PFSK-1 (cell line): ENCODE measurements around the gene STIP1.

Experiments
- POLR2AphosphoS5 ChIP-seq: IDR thresholded peaks from 2 replicates; pipeline ENCODE4 v1.6.1; 2012; ENCODE audit warnings: low read depth, mild to moderate bottlenecking, control low read depth, low read length, moderate library complexity
- SIN3A ChIP-seq: IDR thresholded peaks from 2 replicates; pipeline ENCODE4 v1.6.1; 2012; ENCODE audit warnings: mild to moderate bottlenecking, low read length, moderate library complexity, borderline replicate concordance; ENCODE audit not compliant: insufficient read depth
- TAF1 ChIP-seq: IDR thresholded peaks from 2 replicates; pipeline ENCODE4 v1.6.1; 2012; ENCODE audit warnings: low read length, control low read depth, borderline replicate concordance; ENCODE audit not compliant: insufficient read depth

DNA sequence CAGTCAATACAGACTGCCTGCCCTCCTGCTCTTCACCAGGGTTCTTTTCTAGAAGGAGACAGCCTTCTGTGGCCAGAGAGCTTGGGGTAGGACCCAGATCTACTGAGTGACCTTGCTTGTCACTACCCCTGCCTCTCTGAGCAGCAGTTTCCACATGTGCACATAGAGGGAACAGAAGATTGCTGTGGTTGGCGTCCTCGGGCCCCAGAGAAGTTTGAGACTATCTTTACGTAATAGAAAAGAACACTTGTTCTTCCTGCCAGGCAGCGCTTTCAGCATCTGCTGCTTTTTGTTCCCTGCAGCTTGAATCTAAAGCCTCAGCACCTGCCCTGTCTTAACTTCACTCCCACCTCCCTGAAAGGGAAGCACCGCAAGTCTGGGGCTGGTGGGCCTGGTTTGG is 53.0 kb downstream of the STIP1 start:
- TF ChIP-seq TAF1 = no peak
- no peak for TF ChIP-seq SIN3A
- no peak for TF ChIP-seq POLR2AphosphoS5
